HG03045 (cell line): ENCODE measurements around the gene FAM149A.

Experiments
- ATAC-seq: cut with Tn5 transposase; IDR thresholded peaks from one replicate; pipeline ENCODE4 v1.9.1; 2021; ENCODE audit warnings: mild to moderate bottlenecking, moderate library complexity; ENCODE audit not compliant: unreplicated experiment

FAM149A gene

DNA sequence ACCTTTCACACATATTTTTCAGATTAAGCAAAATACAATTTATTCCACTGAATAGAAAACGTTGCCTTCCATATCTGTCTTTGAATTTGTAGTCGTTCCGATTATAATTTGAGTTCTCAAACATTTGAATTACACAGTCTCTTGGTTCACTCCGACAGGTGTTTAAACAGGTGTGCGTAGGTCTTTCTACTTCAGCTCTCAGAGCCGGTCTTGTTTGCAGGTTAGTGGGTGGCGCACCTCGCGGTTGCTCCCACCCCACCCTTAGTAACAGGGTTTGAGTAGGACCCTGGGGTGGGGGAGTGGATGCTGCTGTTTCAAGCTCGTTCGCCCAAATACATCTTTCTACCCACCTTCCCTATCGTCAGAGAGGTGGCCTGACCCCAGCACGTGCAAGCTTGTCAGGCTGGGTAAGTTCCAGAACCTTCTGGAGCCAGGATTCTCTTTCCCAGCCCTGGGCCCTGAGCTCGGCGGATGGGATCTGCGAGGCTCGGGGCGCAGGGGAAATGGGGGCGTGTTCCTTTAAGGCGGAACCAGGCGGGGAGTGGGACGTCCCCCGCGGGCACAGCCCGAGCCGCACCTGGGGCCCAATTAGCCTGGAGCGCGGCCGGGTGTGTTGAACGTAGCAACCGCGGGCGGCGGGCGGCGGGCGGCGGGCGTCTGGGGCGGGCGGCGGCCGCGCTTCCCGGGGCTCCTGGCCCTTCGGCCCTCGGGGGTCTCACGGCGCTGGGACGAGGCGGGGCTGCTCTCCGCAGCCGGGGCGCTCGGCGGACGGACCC is at the start of gene FAM149A:
TSS of gene FAM149A (plus strand) at position 591 of the 776 bp plus-strand sequence.
- peak; percentile 62 for ATAC-seq

- peak; percentile 100 for ATAC-seq
Observed at GRCh38 chr4:186058253-186058979, 46.1 kb upstream of the FAM149A start.

DNA sequence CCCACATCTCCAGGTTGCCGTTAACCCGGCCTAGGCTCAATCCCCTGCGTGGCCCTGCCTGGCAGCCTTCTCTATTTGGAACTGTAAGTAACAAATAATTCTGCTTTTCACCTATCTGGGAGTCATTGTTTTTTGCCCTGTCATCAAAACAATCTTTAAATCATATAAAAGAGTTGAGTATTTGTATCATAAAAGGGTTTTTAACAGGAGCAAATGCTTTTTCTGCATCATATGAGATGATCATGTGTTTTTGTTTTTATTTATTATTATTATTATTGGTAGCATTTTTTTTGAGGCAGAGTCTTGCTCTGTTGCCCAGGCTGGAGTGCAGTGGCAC is 45.6 kb upstream of the FAM149A start:
- no peak for ATAC-seq

- no peak for ATAC-seq
Observed at GRCh38 chr4:186061921-186062320, 42.6 kb upstream of the FAM149A start.

GRCh38 chr4:186067757-186068385 is 36.6 kb upstream of the FAM149A start:
- peak; percentile 76 for ATAC-seq

GRCh38 chr4:186068581-186069348 is 35.7 kb upstream of the FAM149A start, which contains the start of gene TLR3:
Gene TLR3 (plus strand): TSS chr4:186069156. CDS start chr4:186076620, 7,464 bp downstream.
- ATAC-seq: no peak

GRCh38 chr4:186069729-186070128 is 34.8 kb upstream of the FAM149A start:
- no peak for ATAC-seq

- ATAC-seq: no peak
Observed at GRCh38 chr4:186072516-186072915, 32.0 kb upstream of the FAM149A start.

- no peak for ATAC-seq
Observed at GRCh38 chr4:186074189-186074588, 30.3 kb upstream of the FAM149A start.

DNA sequence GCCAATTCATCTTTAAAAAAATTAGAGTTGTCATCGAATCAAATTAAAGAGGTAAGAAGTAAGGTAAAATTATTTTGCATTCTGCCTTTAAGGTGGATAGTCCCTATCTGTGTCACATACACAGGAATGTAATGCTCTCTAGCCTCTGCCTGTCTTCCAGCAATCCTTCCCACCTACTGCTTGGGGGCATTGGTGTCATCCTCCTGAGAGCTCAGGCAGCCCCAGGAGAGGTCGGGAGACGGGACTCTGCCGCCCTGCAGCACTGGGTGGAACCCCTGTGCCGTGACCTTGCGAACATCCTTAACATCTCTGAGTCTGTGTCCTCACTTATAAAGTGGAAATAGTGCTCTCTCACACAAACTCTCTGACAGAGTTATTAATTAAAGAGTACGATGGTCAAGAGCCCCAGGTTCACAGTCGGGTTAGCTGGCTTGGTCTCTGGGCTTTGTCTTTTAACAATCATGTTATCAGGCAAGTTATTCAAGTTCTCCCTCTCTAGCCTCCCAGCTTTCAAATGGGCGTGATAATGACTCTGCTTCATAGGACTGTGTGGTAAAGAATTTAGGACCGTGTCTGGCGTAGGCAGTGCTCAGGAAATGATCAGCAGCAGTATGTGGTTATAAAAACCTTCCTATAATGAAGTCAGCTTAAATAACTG is 25.4 kb upstream of the FAM149A start:
- no peak for ATAC-seq

- no peak for ATAC-seq
Observed at GRCh38 chr4:186079694-186080093, 24.8 kb upstream of the FAM149A start.

DNA sequence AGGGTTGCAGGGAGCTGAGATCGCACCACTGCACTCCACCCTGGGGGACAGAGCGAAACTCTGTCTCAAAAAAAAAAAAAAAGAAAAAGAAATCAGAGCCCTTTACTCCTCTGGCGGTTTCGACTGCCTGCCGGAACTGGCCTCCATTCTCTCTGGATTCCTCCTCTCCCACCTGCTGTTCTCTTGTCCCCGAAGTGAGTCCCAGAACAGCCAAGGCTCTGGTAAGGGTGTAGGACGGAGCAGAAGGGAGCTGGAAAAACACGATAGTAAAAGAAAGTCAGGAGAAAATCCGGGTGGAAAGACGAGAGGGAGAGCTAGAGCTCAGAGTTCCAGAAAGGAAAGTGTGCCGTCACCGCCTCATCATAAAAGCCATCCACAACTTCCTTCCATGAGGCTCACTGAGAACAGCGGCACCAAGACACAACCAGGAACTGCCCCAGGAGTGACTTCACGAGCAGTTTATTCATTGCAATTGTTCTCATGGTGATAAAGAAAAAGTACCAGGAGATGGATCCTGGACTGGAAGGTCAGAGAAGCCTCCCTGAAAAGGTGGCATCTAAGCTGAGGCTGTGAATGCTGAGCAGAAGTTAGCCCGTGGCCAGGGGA is 23.2 kb upstream of the FAM149A start:
- ATAC-seq: no peak

DNA sequence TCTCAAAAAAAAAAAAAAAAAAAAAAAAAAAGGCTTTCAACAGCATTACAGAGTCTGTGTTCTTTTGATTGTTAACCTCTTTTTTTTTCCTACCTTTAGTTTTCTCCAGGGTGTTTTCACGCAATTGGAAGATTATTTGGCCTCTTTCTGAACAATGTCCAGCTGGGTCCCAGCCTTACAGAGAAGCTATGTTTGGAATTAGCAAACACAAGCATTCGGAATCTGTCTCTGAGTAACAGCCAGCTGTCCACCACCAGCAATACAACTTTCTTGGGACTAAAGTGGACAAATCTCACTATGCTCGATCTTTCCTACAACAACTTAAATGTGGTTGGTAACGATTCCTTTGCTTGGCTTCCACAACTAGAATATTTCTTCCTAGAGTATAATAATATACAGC is 22.3 kb upstream of the FAM149A start:
- no peak for ATAC-seq

DNA sequence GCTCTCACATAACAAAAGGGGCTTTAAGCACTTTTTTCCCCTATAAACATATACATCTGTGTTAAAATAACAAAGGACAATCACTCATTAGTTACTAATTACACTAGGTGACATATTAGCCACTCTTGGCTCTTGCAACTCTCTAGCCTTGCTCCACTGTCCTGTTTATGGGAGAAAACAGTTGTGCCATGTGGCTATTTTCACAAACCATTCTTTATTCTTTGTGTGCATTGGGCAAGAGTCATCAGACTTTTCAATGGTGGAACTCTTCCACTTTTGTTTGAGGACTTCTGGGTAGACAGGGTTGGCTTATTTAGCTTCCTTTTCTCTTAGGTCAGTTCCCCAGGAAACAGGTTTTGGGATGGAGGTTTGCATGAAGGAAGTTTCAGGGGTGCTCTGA is 16.0 kb upstream of the FAM149A start:
- ATAC-seq: no peak

DNA sequence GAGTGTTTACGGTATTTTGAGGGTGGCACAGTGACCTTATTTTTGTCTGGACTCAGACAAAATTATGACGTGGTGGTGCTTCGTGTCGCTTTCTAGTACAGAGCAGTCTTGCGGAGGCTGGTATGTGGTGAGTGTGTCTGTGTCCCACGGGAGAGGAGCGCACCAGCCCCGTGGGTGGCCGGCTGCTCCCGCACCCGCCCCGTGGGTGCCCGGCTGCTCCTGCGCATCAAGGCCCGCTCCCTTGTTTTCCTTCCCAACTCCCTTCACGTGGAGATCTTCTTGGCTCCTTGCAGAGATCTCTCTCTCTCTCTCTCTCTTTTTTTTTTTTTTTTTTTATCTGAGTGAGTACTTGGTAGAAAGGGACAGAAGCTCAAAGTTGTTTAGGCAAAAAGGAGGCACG is 12.2 kb upstream of the FAM149A start:
- no peak for ATAC-seq

- no peak for ATAC-seq
Observed at GRCh38 chr4:186095406-186095805, 9.1 kb upstream of the FAM149A start.

GRCh38 chr4:186096681-186097165 is 7.8 kb upstream of the FAM149A start:
- no peak for ATAC-seq

DNA sequence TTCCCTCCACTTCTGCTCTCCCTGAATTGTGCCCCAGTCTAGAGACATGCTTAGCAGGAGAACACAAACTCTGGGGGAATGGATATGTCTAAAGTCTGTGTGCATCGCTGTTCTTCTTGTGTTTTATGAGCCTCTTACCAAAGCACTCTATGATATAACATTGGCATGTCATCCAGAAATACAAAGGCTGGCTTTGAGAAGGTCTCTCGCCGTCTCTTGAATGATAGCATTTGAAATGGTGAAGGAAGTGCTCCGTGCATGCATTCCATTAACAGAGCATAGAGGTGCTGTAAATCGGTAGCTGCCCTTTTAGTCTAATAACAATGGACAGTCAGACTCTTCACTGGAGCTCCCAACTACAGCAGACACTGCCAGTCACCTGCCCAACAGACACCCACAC is 7.1 kb upstream of the FAM149A start:
- ATAC-seq: no peak

DNA sequence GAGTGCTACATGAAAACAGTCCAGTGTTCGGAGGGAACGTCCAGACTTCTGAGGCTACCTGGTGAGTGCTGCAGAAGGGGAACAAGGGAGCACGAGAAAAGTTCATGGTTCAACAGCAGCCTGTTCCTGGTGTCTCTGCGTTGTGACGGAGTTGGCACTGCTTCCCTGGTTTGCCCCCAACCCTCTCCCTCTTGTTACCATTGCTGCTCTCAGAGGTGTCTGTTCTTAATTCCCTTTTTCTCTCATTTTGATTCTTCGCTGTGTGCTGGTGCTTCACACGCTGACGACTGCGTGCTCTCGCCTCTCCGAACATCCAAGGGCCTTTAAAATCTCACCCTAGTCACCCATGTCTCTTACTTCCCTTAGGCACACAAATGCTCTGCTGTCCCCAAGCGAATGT is 1.6 kb upstream of the FAM149A start:
- ATAC-seq: no peak
